Lower lobe of right lung (tissue), 2 donors: Measurements from ENCODE around the gene HMGCS1. TPM values are rescaled to one million over a fixed set of nuclear protein-coding genes. Genes with fewer than 3 reads are reported as not detected.

ENCODE experiments used
- ATAC-seq, 2 donors: fragments of 200-7000 bp; cut with Tn5 transposase; one replicate each; pipeline ENCODE4 v1.9.1; 2020 to 2022; ENCODE audit warnings: mild to moderate bottlenecking in 2 of 2, moderate library complexity in 2 of 2
- DNase-seq: peaks from one replicate; pipeline ENCODE4 v3.0.0-alpha.2; 2020
- H3K27ac ChIP-seq: fragments of 200-600 bp; one replicate; pipeline ENCODE4 v1.8.0; 2022
- H3K27me3 ChIP-seq: fragments of 200-600 bp; one replicate; pipeline ENCODE4 v1.8.0; 2022; ENCODE audit warnings: low read depth
- H3K36me3 ChIP-seq: fragments of 200-600 bp; one replicate; pipeline ENCODE4 v1.8.0; 2022; ENCODE audit warnings: mild to moderate bottlenecking
- H3K4me1 ChIP-seq: fragments of 200-600 bp; one replicate; pipeline ENCODE4 v1.8.0; 2022
- H3K4me3 ChIP-seq: fragments of 200-600 bp; one replicate; pipeline ENCODE4 v1.8.0; 2022; ENCODE audit warnings: mild to moderate bottlenecking
- H3K9me3 ChIP-seq: fragments of 200-600 bp; one replicate; pipeline ENCODE4 v1.8.0; 2022
- CTCF ChIP-seq: fragments of 200-600 bp; IDR thresholded peaks from one replicate; pipeline ENCODE4 v1.8.0; 2022; ENCODE audit warnings: antibody characterized with exemption, mild to moderate bottlenecking
- intact Hi-C: fragments of 100-400 bp; cut with DNase I; formaldehyde crosslinking; loops from one replicate; pipeline ENCODE4 v1.11.0; 2022
- total RNA-seq: library from RNA; stranded (reverse); fragmentation: NEBNext Ultra II Directional; extraction: Animal tissue kit (Norgen Biotek cat#: 25700); gene quantifications from one replicate; pipeline ENCODE4 v1.2.1, GENCODE V29; 2021
- donor health status: DM: no; HTN: yes; CAD: no; lungs with severe emphysema.

Gene HMGCS1
- total RNA-seq, 1 donor from 2014 or later = 119 TPM

- Histone ChIP-seq H3K9me3 (no peaks in the 10 kb centered on the region), H3K27me3 (peaks cover 3% of the 10 kb centered on the region), H3K4me3 (no peak overlapping the region), H3K4me1 (no peaks in the 10 kb centered on the region), H3K27ac (no peak overlapping the region), H3K36me3 (no peaks in the 10 kb centered on the region)
- intact Hi-C loops = no loop called here
- no peak for ATAC-seq
- TF ChIP-seq CTCF = no peak
- no peak for DNase-seq
These were observed 71.0 kb downstream of the HMGCS1 start for GRCh38 chr5:43242196-43242595.

Other genes starting within 250 kb of the HMGCS1 start
- gene ZNF131, start 192.5 kb downstream of the HMGCS1 start, total RNA-seq = 29.8 TPM
- 4.8 TPM for gene NIM1K, start 121.2 kb downstream of the HMGCS1 start, total RNA-seq
- 7.7 TPM for gene CCL28, start 99.0 kb upstream of the HMGCS1 start, total RNA-seq
- gene TMEM267, start 170.5 kb upstream of the HMGCS1 start, total RNA-seq = 12.7 TPM
- 1.4 TPM for gene C5orf34, start 201.7 kb upstream of the HMGCS1 start, total RNA-seq
- 71.9 TPM for gene PAIP1, start 243.7 kb upstream of the HMGCS1 start, total RNA-seq